GM23248 (cell line): ENCODE results near the gene UGGT1. TPM values are rescaled to one million over a fixed set of nuclear protein-coding genes. Genes with fewer than 3 reads are reported as not detected.

ENCODE experiments used
- DNase-seq: peaks from one replicate; pipeline ENCODE4 v3.0.0-alpha.2; 2015
- H2AFZ ChIP-seq: fragments of 200-600 bp; sonication (generic); 2 replicates; pipeline ENCODE4 v1.6.1; 2016; ENCODE audit warnings: antibody characterized with exemption
- H3F3A ChIP-seq: fragments of 200-600 bp; sonication (generic); 2 replicates; pipeline ENCODE4 v1.6.1; 2016; ENCODE audit warnings: mild to moderate bottlenecking, antibody characterized with exemption, mixed run types; ENCODE audit not compliant: insufficient read depth
- H3K27ac ChIP-seq: fragments of 200-600 bp; sonication (generic); 2 replicates; pipeline ENCODE4 v1.5.1; 2016; ENCODE audit warnings: mild to moderate bottlenecking
- H3K27me3 ChIP-seq: fragments of 200-600 bp; sonication (generic); replicated peaks from 2 replicates; pipeline ENCODE4 v1.6.1; 2016; ENCODE audit warnings: mild to moderate bottlenecking; ENCODE audit not compliant: insufficient read depth
- H3K36me3 ChIP-seq: fragments of 200-600 bp; sonication (generic); 2 replicates; pipeline ENCODE4 v1.6.1; 2016; ENCODE audit warnings: low read depth, mild to moderate bottlenecking
- H3K4me1 ChIP-seq: fragments of 200-600 bp; sonication (generic); 2 replicates; pipeline ENCODE4 v1.6.1; 2016; ENCODE audit warnings: mild to moderate bottlenecking; ENCODE audit not compliant: insufficient read depth
- H3K4me2 ChIP-seq: fragments of 200-600 bp; sonication (generic); one replicate; pipeline ENCODE4 v1.6.1; 2016; ENCODE audit warnings: mild to moderate bottlenecking; ENCODE audit not compliant: unreplicated experiment
- H3K4me3 ChIP-seq: fragments of 200-600 bp; sonication (generic); 2 replicates; pipeline ENCODE4 v1.5.1; 2016; ENCODE audit warnings: mild to moderate bottlenecking
- H3K79me2 ChIP-seq: fragments of 200-600 bp; sonication (generic); 2 replicates; pipeline ENCODE4 v1.6.1; 2016; ENCODE audit warnings: mild to moderate bottlenecking; ENCODE audit not compliant: insufficient read depth
- H3K9ac ChIP-seq: fragments of 200-600 bp; sonication (generic); 2 replicates; pipeline ENCODE4 v1.6.1; 2016; ENCODE audit warnings: mild to moderate bottlenecking
- H3K9me2 ChIP-seq: fragments of 200-600 bp; sonication (generic); 2 replicates; pipeline ENCODE4 v1.6.1; 2016; ENCODE audit warnings: mixed run types, mild to moderate bottlenecking, moderate library complexity; ENCODE audit not compliant: insufficient read depth
- H3K9me3 ChIP-seq: fragments of 200-600 bp; sonication (generic); one replicate; pipeline ENCODE4 v1.6.1; 2017; ENCODE audit warnings: low read depth
- H4K20me1 ChIP-seq: fragments of 200-600 bp; sonication (generic); 2 replicates; pipeline ENCODE4 v1.6.0; 2016; ENCODE audit not compliant: insufficient read depth
- EZH2 ChIP-seq: fragments of 200-600 bp; sonication (generic); IDR thresholded peaks from 2 replicates; pipeline ENCODE4 v1.6.1; 2018; ENCODE audit warnings: antibody characterized with exemption, mild to moderate bottlenecking; ENCODE audit not compliant: insufficient read depth, poor library complexity, severe bottlenecking
- EZH2phosphoT487 ChIP-seq: fragments of 200-600 bp; sonication (generic); IDR thresholded peaks from 2 replicates; pipeline ENCODE4 v1.6.1; 2018; ENCODE audit warnings: antibody characterized with exemption, moderate library complexity, mild to moderate bottlenecking, low read depth; ENCODE audit not compliant: insufficient read depth
- WGBS, 2 experiments: methylation state at CpG; one replicate each; pipeline ENCODE4 v1.1.6; 2015 to 2017; ENCODE audit warnings: low lambda C conversion rate in 2 of 2, low coverage in 1 of 2; ENCODE audit errors: missing lambda C conversion rate in 2 of 2; 5-methylcytosine and 5-hydroxymethylcytosine counted together
- in situ Hi-C: fragments of 300-500 bp; cut with MboI; formaldehyde crosslinking; loops from 2 replicates; pipeline ENCODE4 v1.15.0; 2020
- polyA plus RNA-seq: library from polyadenylated mRNA; unstranded; fragments of >200 nt; fragmentation: Nextera tagmentation; extraction: Ambion mirVana; gene quantifications from 2 replicates; pipeline ENCODE4 v1.2.1, GENCODE V29; 2016
- total RNA-seq: library from RNA; depleted of rRNA; stranded (reverse); fragments of >200 nt; shearing (Covaris generic); gene quantifications from 2 replicates; pipeline ENCODE4 v1.2.3, GENCODE V29; 2014

UGGT1 gene
- total and polyA plus RNA-seq, 2 experiments from 2014 or later: 16.9 to 53.6 TPM

- Histone ChIP-seq H3K4me3 (no peak overlapping the region), H3K9ac (no peak overlapping the region), H3K9me2 (no peaks in the 10 kb centered on the region), H3K27ac (no peak overlapping the region), H3F3A (peaks cover 4% of the 10 kb centered on the region; the same call in 1 of the 2 replicates), H3K4me1 (no peaks in the 10 kb centered on the region), H3K27me3 (no peaks in the 10 kb centered on the region), H2AFZ (no peak overlapping the region), H4K20me1 (no peaks in the 10 kb centered on the region), H3K36me3 (peaks cover 20% of the 10 kb centered on the region), H3K4me2 (no peak overlapping the region), H3K9me3 (no peaks in the 10 kb centered on the region), H3K79me2 (peaks cover 8% of the 10 kb centered on the region)
- DNase-seq: no peak
- in situ Hi-C loops: no loop called here
- WGBS, 2 experiments: 98 to 99% methylated on average over 4 of the region's 4 CpGs
- TF ChIP-seq EZH2: no peak
These were observed 18.2 kb downstream of the UGGT1 start for GRCh38 chr2:128109243-128109642.

GRCh38 chr2:128115921-128116623 is 25.1 kb downstream of the UGGT1 start:
- no peak overlapping the region for H3K4me3 ChIP-seq
- H3K36me3 ChIP-seq: peaks cover 54% of the 10 kb centered on the region
- 82 to 84% methylated on average over 8 of the region's 8 CpGs for WGBS, 2 experiments
- no peaks in the 10 kb centered on the region for H3K27me3 ChIP-seq
- H4K20me1 ChIP-seq: no peaks in the 10 kb centered on the region
- H3K9ac ChIP-seq: no peak overlapping the region
- H3K4me2 ChIP-seq: no peak overlapping the region
- no peak overlapping the region for H2AFZ ChIP-seq
- TF ChIP-seq EZH2phosphoT487 (no peak), EZH2 (no peak)
- in situ Hi-C loops: no loop called here
- no peaks in the 10 kb centered on the region for H3K4me1 ChIP-seq
- H3K79me2 ChIP-seq: no peaks in the 10 kb centered on the region
- H3K27ac ChIP-seq: no peak overlapping the region
- DNase-seq: no peak
- no peaks in the 10 kb centered on the region for H3K9me3 ChIP-seq
- H3K9me2 ChIP-seq: no peaks in the 10 kb centered on the region
- peaks cover 4% of the 10 kb centered on the region; the same call in 1 of the 2 replicates for H3F3A ChIP-seq

- H3K4me3 ChIP-seq: no peak overlapping the region
- no peaks in the 10 kb centered on the region for H3K9me3 ChIP-seq
- H3K9me2 ChIP-seq: no peaks in the 10 kb centered on the region
- 95% methylated on average over 5 of the region's 5 CpGs for WGBS, 2 experiments
- no peaks in the 10 kb centered on the region for H3K4me1 ChIP-seq
- TF ChIP-seq EZH2phosphoT487 (no peak), EZH2 (no peak)
- H4K20me1 ChIP-seq: no peaks in the 10 kb centered on the region
- no peaks in the 10 kb centered on the region; the same call in 1 of the 2 replicates for H3K79me2 ChIP-seq
- H3F3A ChIP-seq: no peaks in the 10 kb centered on the region
- no peak for DNase-seq
- no peaks in the 10 kb centered on the region for H3K27me3 ChIP-seq
- H3K9ac ChIP-seq: no peak overlapping the region
- peaks cover 74% of the 10 kb centered on the region for H3K36me3 ChIP-seq
- no peak overlapping the region for H3K4me2 ChIP-seq
- no peak overlapping the region for H2AFZ ChIP-seq
- no peak overlapping the region for H3K27ac ChIP-seq
- in situ Hi-C loops: no loop called here
These were observed 43.6 kb downstream of the UGGT1 start for GRCh38 chr2:128134573-128134972.

- no peak for DNase-seq
- TF ChIP-seq EZH2phosphoT487: no peak
- no peak for TF ChIP-seq EZH2
- WGBS, 2 experiments: 93 to 99% methylated on average over 3 of the region's 3 CpGs
- Histone ChIP-seq H3K4me3 (no peak overlapping the region), H4K20me1 (no peaks in the 10 kb centered on the region), H3K27ac (no peak overlapping the region), H3K4me2 (no peak overlapping the region), H3K9ac (no peak overlapping the region), H2AFZ (no peak overlapping the region), H3K9me3 (no peaks in the 10 kb centered on the region), H3K4me1 (no peaks in the 10 kb centered on the region), H3K9me2 (no peaks in the 10 kb centered on the region), H3F3A (no peaks in the 10 kb centered on the region), H3K27me3 (no peaks in the 10 kb centered on the region), H3K79me2 (no peaks in the 10 kb centered on the region), H3K36me3 (peaks cover 50% of the 10 kb centered on the region)
- in situ Hi-C loops: no loop called here
These were observed 46.2 kb downstream of the UGGT1 start for GRCh38 chr2:128137094-128137616.
